Measurements from ENCODE around the gene UCP2. TPM values are rescaled to one million over a fixed set of nuclear protein-coding genes. Genes with fewer than 3 reads are reported as not detected.
"Not testable (repeated sequence)": the region's sequence is repeated elsewhere in the genome, so short reads cannot be mapped to it uniquely, and the experiment has no call there.

UCP2 gene
- polyA plus RNA-seq, 4 donors, result 26.4 to 49.8 (median 36.2) TPM

DNA sequence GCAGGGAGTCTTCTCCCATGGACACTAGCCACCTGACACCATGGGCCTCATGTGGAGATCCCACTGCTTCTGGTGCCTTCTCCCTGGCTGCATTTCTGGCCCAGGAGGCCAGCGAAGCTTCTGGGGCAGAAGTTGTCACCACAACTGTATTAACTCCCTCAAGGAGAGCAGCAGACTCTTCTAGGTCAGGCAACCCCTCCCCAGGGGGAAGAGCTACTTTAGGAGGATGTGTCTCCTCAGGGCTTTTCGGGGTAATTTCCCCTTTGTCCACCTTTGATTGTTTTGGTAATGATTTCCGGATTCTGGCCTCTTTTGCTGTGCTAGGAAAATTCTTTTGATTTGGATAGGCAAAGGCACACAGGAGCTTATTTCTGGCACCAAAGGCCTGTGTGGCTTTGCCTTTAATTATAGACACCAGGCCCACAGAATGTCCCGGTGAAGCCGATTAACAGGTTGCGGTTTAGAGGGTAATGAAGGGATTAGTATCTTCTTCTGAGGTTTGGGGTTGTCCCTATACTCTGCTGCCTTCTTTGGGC lies 8.9 kb upstream of the UCP2 start:
- 75 to 90% (median 84%) methylated on average over 6 of the region's 6 CpGs for WGBS, 3 donors
- H3K36me3 ChIP-seq (ENCODE audit: control insufficient read depth in 3 of 3, insufficient read depth in 2 of 3, low read depth in 1 of 3, low read length in 3 of 3), result no peaks in the 10 kb centered on the region
- no peaks in the 10 kb centered on the region for H3K4me1 ChIP-seq (ENCODE audit: control insufficient read depth in 3 of 3, insufficient read depth in 2 of 3, low read depth in 1 of 3, low read length in 2 of 3)
- DNase-seq, result no peak
- H3K9me3 ChIP-seq (ENCODE audit: control insufficient read depth in 2 of 2, insufficient read depth in 1 of 2, low read depth in 1 of 2, low read length in 1 of 2), result no peaks in the 10 kb centered on the region
- FAIRE-seq, result no peak
- no peaks in the 10 kb centered on the region for H3K27me3 ChIP-seq (ENCODE audit: control insufficient read depth in 3 of 3, insufficient read depth in 3 of 3, low read length in 3 of 3)
- H3K27ac ChIP-seq (ENCODE audit: low read depth in 1 of 3, low read length in 2 of 3), result no peak overlapping the region
- H3K4me3 ChIP-seq (ENCODE audit: low read depth in 1 of 3, low read length in 3 of 3), result no peak overlapping the region

DNA sequence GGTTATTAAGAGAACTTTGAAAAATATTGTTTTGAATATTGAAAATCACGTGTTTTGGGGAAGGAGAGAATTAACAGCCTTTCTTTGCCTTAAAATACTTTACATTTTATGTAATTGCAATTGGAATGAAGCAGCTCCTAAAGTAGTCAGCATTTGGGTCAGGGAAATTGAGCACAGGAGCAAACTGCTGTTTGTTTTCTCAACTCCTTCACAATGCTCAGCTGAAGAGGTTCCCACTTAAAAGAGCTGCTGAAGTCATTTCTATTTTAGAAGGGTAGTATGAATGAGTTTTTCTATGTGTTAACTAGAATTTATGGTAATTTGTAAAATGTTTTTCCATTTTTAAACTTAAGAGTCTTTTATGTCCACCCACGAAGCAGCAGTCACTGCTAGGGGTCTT lies 8.1 kb upstream of the UCP2 start:
- Histone ChIP-seq H3K4me1 (ENCODE audit: control insufficient read depth in 3 of 3, insufficient read depth in 2 of 3, low read depth in 1 of 3, low read length in 2 of 3) (no peaks in the 10 kb centered on the region), H3K27ac (ENCODE audit: low read depth in 1 of 3, low read length in 2 of 3) (no peak overlapping the region), H3K36me3 (ENCODE audit: control insufficient read depth in 3 of 3, insufficient read depth in 2 of 3, low read depth in 1 of 3, low read length in 3 of 3) (no peaks in the 10 kb centered on the region), H3K9me3 (ENCODE audit: control insufficient read depth in 2 of 2, insufficient read depth in 1 of 2, low read depth in 1 of 2, low read length in 1 of 2) (no peaks in the 10 kb centered on the region), H3K27me3 (ENCODE audit: control insufficient read depth in 3 of 3, insufficient read depth in 3 of 3, low read length in 3 of 3) (no peaks in the 10 kb centered on the region), H3K4me3 (ENCODE audit: low read depth in 1 of 3, low read length in 3 of 3) (no peak overlapping the region)
- DNase-seq (no peak), FAIRE-seq (no peak)
- WGBS, 3 donors, result 72 to 89% (median 77%) methylated on average over 2 of the region's 2 CpGs

- Histone ChIP-seq H3K27me3 (ENCODE audit: control insufficient read depth in 3 of 3, insufficient read depth in 3 of 3, low read length in 3 of 3) (no peaks in the 10 kb centered on the region), H3K9me3 (ENCODE audit: control insufficient read depth in 2 of 2, insufficient read depth in 1 of 2, low read depth in 1 of 2, low read length in 1 of 2) (no peaks in the 10 kb centered on the region), H3K4me1 (ENCODE audit: control insufficient read depth in 3 of 3, insufficient read depth in 2 of 3, low read depth in 1 of 3, low read length in 2 of 3) (no peaks in the 10 kb centered on the region), H3K27ac (ENCODE audit: low read depth in 1 of 3, low read length in 2 of 3) (no peak overlapping the region), H3K4me3 (ENCODE audit: low read depth in 1 of 3, low read length in 3 of 3) (no peak overlapping the region), H3K36me3 (ENCODE audit: control insufficient read depth in 3 of 3, insufficient read depth in 2 of 3, low read depth in 1 of 3, low read length in 3 of 3) (no peaks in the 10 kb centered on the region)
- FAIRE-seq, result no peak
- DNase-seq, result no peak
- 89 to 97% (median 91%) methylated on average over 6 of the region's 6 CpGs for WGBS, 3 donors
Observed at GRCh38 chr11:73989156-73989555, 6.5 kb upstream of the UCP2 start.

DNA sequence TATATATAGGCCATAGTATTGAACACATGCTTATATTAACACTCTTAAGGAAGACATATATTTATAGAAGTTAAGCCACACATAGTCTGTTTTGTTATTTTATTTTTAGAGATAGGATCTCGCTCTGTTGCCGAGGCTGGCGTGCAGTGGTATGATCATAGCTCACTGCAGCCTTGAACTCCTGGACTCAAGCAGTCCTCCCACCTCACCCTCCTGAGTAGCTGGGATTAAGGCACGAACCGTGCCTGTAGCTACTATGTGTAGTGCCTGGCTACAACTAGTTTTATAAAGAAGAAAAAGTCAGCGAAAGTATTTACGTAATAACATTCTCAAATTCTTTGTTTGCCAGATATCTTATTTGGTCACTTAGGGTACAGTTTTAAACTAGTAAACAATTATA lies 5.6 kb upstream of the UCP2 start:
- FAIRE-seq (no peak), DNase-seq (no peak)
- Histone ChIP-seq H3K36me3 (ENCODE audit: control insufficient read depth in 3 of 3, insufficient read depth in 2 of 3, low read depth in 1 of 3, low read length in 3 of 3) (no peaks in the 10 kb centered on the region), H3K4me3 (ENCODE audit: low read depth in 1 of 3, low read length in 3 of 3) (no peak overlapping the region), H3K27me3 (ENCODE audit: control insufficient read depth in 3 of 3, insufficient read depth in 3 of 3, low read length in 3 of 3) (no peaks in the 10 kb centered on the region), H3K9me3 (ENCODE audit: control insufficient read depth in 2 of 2, insufficient read depth in 1 of 2, low read depth in 1 of 2, low read length in 1 of 2) (no peaks in the 10 kb centered on the region), H3K4me1 (ENCODE audit: control insufficient read depth in 3 of 3, insufficient read depth in 2 of 3, low read depth in 1 of 3, low read length in 2 of 3) (peaks cover 0 to 5% (median 0%) of the 10 kb centered on the region in 3 donors), H3K27ac (ENCODE audit: low read depth in 1 of 3, low read length in 2 of 3) (no peak overlapping the region)
- WGBS, 3 donors, result 67 to 91% (median 73%) methylated on average over 7 of the region's 7 CpGs

- WGBS, 3 donors, result 91 to 95% (median 93%) methylated on average over 4 of the region's 4 CpGs
- peaks cover 0 to 12% (median 0%) of the 10 kb centered on the region in 3 donors for H3K4me1 ChIP-seq (ENCODE audit: control insufficient read depth in 3 of 3, insufficient read depth in 2 of 3, low read depth in 1 of 3, low read length in 2 of 3)
- not testable (repeated sequence) for H3K36me3 ChIP-seq (ENCODE audit: control insufficient read depth in 3 of 3, insufficient read depth in 2 of 3, low read depth in 1 of 3, low read length in 3 of 3); H3K9me3 ChIP-seq (ENCODE audit: control insufficient read depth in 2 of 2, insufficient read depth in 1 of 2, low read depth in 1 of 2, low read length in 1 of 2); DNase-seq; FAIRE-seq; H3K4me3 ChIP-seq (ENCODE audit: low read depth in 1 of 3, low read length in 3 of 3); H3K27me3 ChIP-seq (ENCODE audit: control insufficient read depth in 3 of 3, insufficient read depth in 3 of 3, low read length in 3 of 3); H3K27ac ChIP-seq (ENCODE audit: low read depth in 1 of 3, low read length in 2 of 3)
Observed at GRCh38 chr11:73985661-73986060, 3.0 kb upstream of the UCP2 start.

DNA sequence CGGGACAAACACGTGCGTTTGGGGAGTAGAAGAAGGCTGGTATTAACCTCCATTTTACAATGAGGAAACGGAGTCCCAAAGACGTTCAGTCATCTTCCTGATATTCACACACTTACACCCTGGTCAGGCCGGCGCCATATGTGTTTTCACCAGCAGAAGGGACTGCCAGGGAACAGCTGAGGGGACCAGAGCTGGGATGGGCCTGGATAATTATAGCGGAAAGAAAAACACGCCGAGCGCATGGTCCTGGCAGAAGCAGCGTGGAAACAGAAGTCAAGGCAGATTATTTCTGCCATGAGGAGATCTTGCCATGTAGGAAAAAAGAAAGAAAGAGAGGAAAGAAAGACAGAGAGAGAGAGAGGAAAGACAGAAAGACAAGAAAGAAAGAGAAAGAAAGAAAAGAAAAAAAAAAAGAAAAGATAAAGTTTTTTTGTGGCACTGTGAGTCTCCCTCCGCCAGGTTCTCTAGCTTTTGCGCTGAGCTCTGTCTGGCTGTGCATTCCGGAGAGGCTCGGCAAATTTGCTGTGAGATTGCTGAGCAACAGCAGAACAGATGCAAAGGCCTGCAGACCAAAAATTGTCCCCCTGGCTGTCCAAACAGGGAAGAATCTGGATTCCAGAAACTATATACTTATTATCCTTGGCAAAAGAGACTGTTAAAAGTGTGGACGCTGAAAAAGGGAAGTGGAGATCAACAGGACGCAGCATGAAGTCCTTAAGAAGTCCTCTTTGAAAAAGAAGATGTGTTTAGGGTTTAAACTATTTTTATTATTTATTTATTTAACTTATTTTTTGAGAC lies 1.3 kb upstream of the UCP2 start:
- DNase-seq, result no peak
- Histone ChIP-seq H3K9me3 (ENCODE audit: control insufficient read depth in 2 of 2, insufficient read depth in 1 of 2, low read depth in 1 of 2, low read length in 1 of 2) (no peaks in the 10 kb centered on the region), H3K36me3 (ENCODE audit: control insufficient read depth in 3 of 3, insufficient read depth in 2 of 3, low read depth in 1 of 3, low read length in 3 of 3) (peaks cover 0 to 21% (median 2%) of the 10 kb centered on the region in 3 donors), H3K4me3 (ENCODE audit: low read depth in 1 of 3, low read length in 3 of 3) (peak overlapping the region in 2 of 3 donors; percentile 66 to 77), H3K27me3 (ENCODE audit: control insufficient read depth in 3 of 3, insufficient read depth in 3 of 3, low read length in 3 of 3) (no peaks in the 10 kb centered on the region), H3K4me1 (ENCODE audit: control insufficient read depth in 3 of 3, insufficient read depth in 2 of 3, low read depth in 1 of 3, low read length in 2 of 3) (peaks cover 0 to 23% (median 0%) of the 10 kb centered on the region in 3 donors), H3K27ac (ENCODE audit: low read depth in 1 of 3, low read length in 2 of 3) (peak overlapping the region; percentile 55 to 95 (median 94))
- WGBS, 3 donors, result 55 to 68% (median 62%) methylated on average over 18 of the region's 18 CpGs
- no peak for FAIRE-seq

DNA sequence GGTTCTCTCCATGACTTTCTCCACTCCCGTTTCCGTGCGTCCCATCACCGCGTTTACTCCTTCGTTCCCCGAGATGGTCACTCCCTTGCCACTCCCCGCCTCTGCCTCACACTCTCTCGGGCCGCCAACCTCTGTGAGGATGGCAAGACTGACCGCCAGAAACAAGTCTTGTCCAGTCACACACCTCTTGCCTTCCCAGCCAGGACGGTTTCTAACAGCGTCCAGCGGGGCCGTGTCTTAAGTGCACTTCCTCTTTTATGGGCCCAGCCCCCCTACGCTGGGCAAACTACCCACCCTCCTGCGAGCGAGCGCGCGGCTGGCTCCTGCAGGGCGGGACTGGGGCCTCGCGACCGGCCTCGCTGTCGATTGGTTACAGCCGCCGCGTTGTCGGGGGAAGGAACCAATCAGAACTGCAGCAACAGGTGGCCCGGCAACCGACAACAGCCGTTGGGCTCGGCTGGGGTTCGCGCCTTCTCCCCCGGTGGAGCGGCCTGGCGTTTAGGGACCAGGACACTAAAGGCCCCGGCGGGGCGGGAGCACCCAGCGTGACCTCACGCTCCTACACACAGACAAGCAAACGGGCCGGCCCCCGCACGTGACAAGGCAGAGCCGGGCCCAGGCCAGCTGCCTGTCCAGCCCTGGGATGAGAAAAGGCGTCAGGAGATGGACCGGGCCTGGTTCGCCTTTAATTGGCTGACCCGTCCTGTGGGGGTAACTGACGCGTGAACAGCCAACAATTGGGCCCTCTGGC lies 522 bp upstream of the UCP2 start:
- peak; percentile 94 for DNase-seq
- no peak for FAIRE-seq
- 0 to 1% (median 0%) methylated on average over 53 to 56 of the region's 56 CpGs for WGBS, 3 donors
- Histone ChIP-seq H3K4me1 (ENCODE audit: control insufficient read depth in 3 of 3, insufficient read depth in 2 of 3, low read depth in 1 of 3, low read length in 2 of 3) (peaks cover 0 to 23% (median 0%) of the 10 kb centered on the region in 3 donors), H3K4me3 (ENCODE audit: low read depth in 1 of 3, low read length in 3 of 3) (peak overlapping the region; percentile 46 to 77 (median 66)), H3K9me3 (ENCODE audit: control insufficient read depth in 2 of 2, insufficient read depth in 1 of 2, low read depth in 1 of 2, low read length in 1 of 2) (no peaks in the 10 kb centered on the region), H3K27ac (ENCODE audit: low read depth in 1 of 3, low read length in 2 of 3) (peak overlapping the region; percentile 78 to 95 (median 94)), H3K36me3 (ENCODE audit: control insufficient read depth in 3 of 3, insufficient read depth in 2 of 3, low read depth in 1 of 3, low read length in 3 of 3) (peaks cover 0 to 28% (median 2%) of the 10 kb centered on the region in 3 donors), H3K27me3 (ENCODE audit: control insufficient read depth in 3 of 3, insufficient read depth in 3 of 3, low read length in 3 of 3) (no peaks in the 10 kb centered on the region)

GRCh38 chr11:73981051-73981805 lies 1.4 kb downstream of the UCP2 start:
- no peak for FAIRE-seq
- Histone ChIP-seq H3K36me3 (ENCODE audit: control insufficient read depth in 3 of 3, insufficient read depth in 2 of 3, low read depth in 1 of 3, low read length in 3 of 3) (peaks cover 5 to 43% (median 8%) of the 10 kb centered on the region in 3 donors), H3K9me3 (ENCODE audit: control insufficient read depth in 2 of 2, insufficient read depth in 1 of 2, low read depth in 1 of 2, low read length in 1 of 2) (no peaks in the 10 kb centered on the region), H3K4me1 (ENCODE audit: control insufficient read depth in 3 of 3, insufficient read depth in 2 of 3, low read depth in 1 of 3, low read length in 2 of 3) (peaks cover 0 to 23% (median 0%) of the 10 kb centered on the region in 3 donors), H3K4me3 (ENCODE audit: low read depth in 1 of 3, low read length in 3 of 3) (peak overlapping the region; percentile 46 to 77 (median 66)), H3K27me3 (ENCODE audit: control insufficient read depth in 3 of 3, insufficient read depth in 3 of 3, low read length in 3 of 3) (no peaks in the 10 kb centered on the region), H3K27ac (ENCODE audit: low read depth in 1 of 3, low read length in 2 of 3) (peak overlapping the region in 2 of 3 donors; percentile 92 to 95)
- peak in 1 of 2 donors; percentile 31 for DNase-seq
- WGBS, 3 donors, result 22 to 56% (median 27%) methylated on average over 13 of the region's 13 CpGs

Measured in small intestine (tissue), 7 donors.